Progenitor cell of endocrine pancreas (in vitro differentiated cells): ENCODE measurements around the gene C7orf33. TPM values are rescaled to one million over a fixed set of nuclear protein-coding genes. Genes with fewer than 3 reads are reported as not detected.

Experiments used
- DNase-seq: peaks from one replicate; pipeline ENCODE4 v3.0.0; 2021; ENCODE audit warnings: low spot score; ENCODE audit not compliant: unreplicated experiment
- H3K27ac Mint-ChIP-seq: 2 replicates; pipeline ENCODE4 v1.8.0; 2021; ENCODE audit warnings: mild to moderate bottlenecking, moderate library complexity, mixed read lengths
- H3K27me3 Mint-ChIP-seq: 2 replicates; pipeline ENCODE4 v1.8.0; 2021; ENCODE audit warnings: mixed read lengths
- H3K36me3 Mint-ChIP-seq: 2 replicates; pipeline ENCODE4 v1.8.0; 2022; ENCODE audit warnings: mixed read lengths; ENCODE audit not compliant: insufficient read depth
- H3K4me1 Mint-ChIP-seq: 2 replicates; pipeline ENCODE4 v1.8.0; 2021; ENCODE audit warnings: low read depth, mixed read lengths
- H3K4me3 Mint-ChIP-seq: 2 replicates; pipeline ENCODE4 v1.8.0; 2021; ENCODE audit warnings: low read depth, mild to moderate bottlenecking, moderate library complexity, mixed read lengths
- H3K9me3 Mint-ChIP-seq: 2 replicates; pipeline ENCODE4 v1.8.0; 2021; ENCODE audit warnings: low read depth, mixed read lengths
- CTCF ChIP-seq: fragments of 200-600 bp; sonication (generic); IDR thresholded peaks from one replicate; pipeline ENCODE4 v1.5.0; 2021; ENCODE audit warnings: antibody characterized with exemption, mild to moderate bottlenecking; ENCODE audit not compliant: unreplicated experiment
- total RNA-seq: library from RNA; stranded (reverse); gene quantifications from 2 replicates; pipeline ENCODE4 v1.2.1, GENCODE V29; 2021

Gene C7orf33
- total RNA-seq, 1 donor from 2014 or later: not detected

GRCh38 chr7:148609045-148609725 is 18.6 kb downstream of the C7orf33 start:
- H3K27me3 Mint-ChIP-seq: peaks cover 15% of the 10 kb centered on the region
- no peaks in the 10 kb centered on the region for H3K9me3 Mint-ChIP-seq
- no peak for TF ChIP-seq CTCF
- H3K4me3 Mint-ChIP-seq: no peak overlapping the region
- DNase-seq: no peak
- no peaks in the 10 kb centered on the region for H3K36me3 Mint-ChIP-seq
- H3K27ac Mint-ChIP-seq: no peak overlapping the region
- H3K4me1 Mint-ChIP-seq: no peaks in the 10 kb centered on the region

- no peaks in the 10 kb centered on the region for H3K4me1 Mint-ChIP-seq
- no peak overlapping the region for H3K4me3 Mint-ChIP-seq
- H3K36me3 Mint-ChIP-seq: no peaks in the 10 kb centered on the region
- peak; percentile 46 for TF ChIP-seq CTCF
- no peaks in the 10 kb centered on the region for H3K9me3 Mint-ChIP-seq
- peak; percentile 14 for DNase-seq
- peaks cover 19% of the 10 kb centered on the region for H3K27me3 Mint-ChIP-seq
- no peak overlapping the region for H3K27ac Mint-ChIP-seq
Measured at GRCh38 chr7:148611692-148612091, 21.1 kb downstream of the C7orf33 start.

GRCh38 chr7:148615085-148615730 is 24.6 kb downstream of the C7orf33 start:
- Mint-ChIP-seq H3K27me3 (peaks cover 19% of the 10 kb centered on the region), H3K4me3 (no peak overlapping the region), H3K9me3 (no peaks in the 10 kb centered on the region), H3K4me1 (no peaks in the 10 kb centered on the region), H3K36me3 (no peaks in the 10 kb centered on the region), H3K27ac (no peak overlapping the region)
- no peak for TF ChIP-seq CTCF
- DNase-seq: no peak

- TF ChIP-seq CTCF: no peak
- H3K27me3 Mint-ChIP-seq: no peaks in the 10 kb centered on the region
- H3K36me3 Mint-ChIP-seq: no peaks in the 10 kb centered on the region
- no peaks in the 10 kb centered on the region for H3K9me3 Mint-ChIP-seq
- no peak overlapping the region for H3K27ac Mint-ChIP-seq
- DNase-seq: no peak
- H3K4me3 Mint-ChIP-seq: no peak overlapping the region
- peaks cover 9% of the 10 kb centered on the region for H3K4me1 Mint-ChIP-seq
Measured at GRCh38 chr7:148620749-148621359, 30.3 kb downstream of the C7orf33 start.

GRCh38 chr7:148621563-148621962 is 31.0 kb downstream of the C7orf33 start:
- DNase-seq: no peak
- H3K27me3 Mint-ChIP-seq: no peaks in the 10 kb centered on the region
- TF ChIP-seq CTCF: no peak
- H3K36me3 Mint-ChIP-seq: no peaks in the 10 kb centered on the region
- H3K27ac Mint-ChIP-seq: no peak overlapping the region
- H3K4me1 Mint-ChIP-seq: peaks cover 9% of the 10 kb centered on the region
- H3K4me3 Mint-ChIP-seq: no peak overlapping the region
- H3K9me3 Mint-ChIP-seq: no peaks in the 10 kb centered on the region
